HCT116 (cell line): ENCODE results near the gene NKRF. TPM values are rescaled to one million over a fixed set of nuclear protein-coding genes. Genes with fewer than 3 reads are reported as not detected.

Experiments
- ATAC-seq: fragments of 200-7000 bp; cut with Tn5 transposase; 2 replicates; pipeline ENCODE4 v1.9.1; 2020; ENCODE audit warnings: mild to moderate bottlenecking, moderate library complexity
- BruUV-seq: library from RNA; stranded (reverse); fragments of 400-500 nt; replicated peaks from 2 replicates; lab custom pipeline; 2021; lab: Mats Ljungman, UMichigan
- CTCF ChIA-PET: fragments of 300-600 bp; sonication (Branson Sonifier 250); formaldehyde crosslinking; loops from one replicate; lab custom pipeline; 2021; ENCODE audit warnings: antibody characterized with exemption; lab: Charles Lee
- POLR2A ChIA-PET: fragments of 300-600, 350-600 bp; sonication (Branson Sonifier 250); formaldehyde crosslinking; loops from one replicate; lab custom pipeline; 2021; ENCODE audit warnings: antibody characterized with exemption; lab: Charles Lee
- RAD21 ChIA-PET, 2 experiments: fragments of 300-600 bp; sonication (Branson Sonifier 250); formaldehyde crosslinking; loops; one replicate each; lab custom pipeline; 2023; ENCODE audit warnings: low total read pairs in 2 of 2; ENCODE audit not compliant: uncharacterized antibody in 2 of 2, unreplicated experiment in 2 of 2, low non-redundant PET in 1 of 2; lab: Charles Lee
- DNase-seq: peaks from one replicate; pipeline ENCODE4 v3.0.0-alpha.2; 2010; ENCODE audit warnings: low read depth, low spot score
- H2AFZ ChIP-seq: fragments of 200-600 bp; shearing (Covaris generic), sonication (generic); 2 replicates; pipeline ENCODE4 v1.6.1; 2017; ENCODE audit warnings: low read depth, mixed run types, mixed read lengths, antibody characterized with exemption, low read length; ENCODE audit not compliant: poor library complexity, severe bottlenecking
- H3K27ac ChIP-seq: 2 replicates; pipeline ENCODE4 v1.5.1; 2012; ENCODE audit warnings: low read depth, low read length
- H3K27me3 ChIP-seq: fragments of 200-600 bp; sonication (generic); 2 replicates; pipeline ENCODE4 v1.6.1; 2016; ENCODE audit warnings: mixed run types, low read length, mixed read lengths; ENCODE audit not compliant: insufficient read depth
- H3K36me3 ChIP-seq, 2 experiments: fragments of 200-500 bp in 1 of 2; fragments of 200-600 bp in 1 of 2; sonication (Bioruptor generic) in 1 of 2; sonication (generic) in 1 of 2; 2 replicates each; pipeline versions ENCODE4 v1.5.1 to v1.6.1; 2014 to 2016; ENCODE audit warnings: low read length in 2 of 2, inconsistent platforms in 1 of 2, mixed read lengths in 1 of 2, mixed run types in 1 of 2; ENCODE audit not compliant: insufficient read depth in 2 of 2, control insufficient read depth in 1 of 2
- H3K4me1 ChIP-seq, 2 experiments: fragments of 200-600 bp in 1 of 2; sonication (generic) in 1 of 2; 2 replicates each; pipeline versions ENCODE4 v1.5.1 to v1.6.1; 2012 to 2017; ENCODE audit warnings: low read length in 2 of 2, inconsistent platforms in 1 of 2, mild to moderate bottlenecking in 1 of 2, mixed read lengths in 1 of 2, mixed run types in 1 of 2, moderate library complexity in 1 of 2; ENCODE audit not compliant: insufficient read depth in 2 of 2, control insufficient read depth in 1 of 2
- H3K4me2 ChIP-seq: fragments of 200-600 bp; sonication (generic); 2 replicates; pipeline ENCODE4 v1.6.1; 2017; ENCODE audit warnings: mixed run types, low read length, mixed read lengths
- H3K4me3 ChIP-seq, 2 experiments: fragments of 200-600 bp in 1 of 2; sonication (generic) in 1 of 2; replicated peaks in 1 of 2; 2 replicates each; pipeline ENCODE4 v1.5.1; 2011 to 2016; ENCODE audit warnings: low read length in 2 of 2, control low read depth in 1 of 2, low read depth in 1 of 2, mild to moderate bottlenecking in 1 of 2, mixed read lengths in 1 of 2, mixed run types in 1 of 2
- H3K79me2 ChIP-seq: fragments of 200-600 bp; sonication (generic); 2 replicates; pipeline ENCODE4 v1.6.1; 2017; ENCODE audit warnings: mild to moderate bottlenecking, mixed run types, low read length, moderate library complexity, mixed read lengths; ENCODE audit not compliant: insufficient read depth
- H3K9ac ChIP-seq: fragments of 200-600 bp; sonication (generic); 2 replicates; pipeline ENCODE4 v1.6.1; 2016; ENCODE audit warnings: low read length, mixed read lengths
- H3K9me2 ChIP-seq: fragments of 200-600 bp; sonication (generic), shearing (Covaris generic); 2 replicates; pipeline ENCODE4 v1.6.1; 2017; ENCODE audit warnings: mixed run types, mild to moderate bottlenecking, moderate library complexity; ENCODE audit not compliant: insufficient read depth
- H3K9me3 ChIP-seq, 2 experiments: fragments of 200-500 bp in 1 of 2; fragments of 200-600 bp in 1 of 2; sonication (Bioruptor generic) in 1 of 2; sonication (generic) in 1 of 2; 2 replicates each; pipeline ENCODE4 v1.6.1; 2014 to 2017; ENCODE audit warnings: low read length in 2 of 2, mixed read lengths in 2 of 2, inconsistent platforms in 1 of 2, low read depth in 1 of 2, mild to moderate bottlenecking in 1 of 2, mixed run types in 1 of 2, moderate library complexity in 1 of 2; ENCODE audit not compliant: control insufficient read depth in 1 of 2, insufficient read depth in 1 of 2
- H4K20me1 ChIP-seq: fragments of 200-600 bp; sonication (generic), shearing (Covaris generic); 2 replicates; pipeline ENCODE4 v1.6.1; 2017; ENCODE audit warnings: mixed run types, mild to moderate bottlenecking, moderate library complexity; ENCODE audit not compliant: insufficient read depth
- CBX3 ChIP-seq: IDR thresholded peaks from 2 replicates; pipeline ENCODE4 v1.6.1; 2012; ENCODE audit warnings: low read depth
- CEBPB ChIP-seq: IDR thresholded peaks from 2 replicates; pipeline ENCODE4 v1.6.1; 2012; ENCODE audit warnings: low read depth
- EGR1 ChIP-seq: IDR thresholded peaks from 2 replicates; pipeline ENCODE4 v1.6.1; 2012; ENCODE audit warnings: low read depth
- EZH2 ChIP-seq: fragments of 200-600 bp; sonication (generic); IDR thresholded peaks from 2 replicates; pipeline ENCODE4 v1.6.1; 2017; ENCODE audit warnings: antibody characterized with exemption, mixed run types
- EZH2phosphoT487 ChIP-seq: fragments of 200-600 bp; IDR thresholded peaks from 2 replicates; pipeline ENCODE4 v1.6.1; 2018; ENCODE audit warnings: antibody characterized with exemption, borderline replicate concordance
- FOSL1 ChIP-seq: IDR thresholded peaks from 2 replicates; pipeline ENCODE4 v1.6.1; 2012; ENCODE audit warnings: low read depth
- JUND ChIP-seq: IDR thresholded peaks from 2 replicates; pipeline ENCODE4 v1.6.1; 2012
- POLR2AphosphoS5 ChIP-seq: IDR thresholded peaks from 2 replicates; pipeline ENCODE4 v1.6.1; 2011; ENCODE audit warnings: mild to moderate bottlenecking, low read depth, low read length, moderate library complexity
- RAD21 ChIP-seq: IDR thresholded peaks from 2 replicates; pipeline ENCODE4 v1.6.1; 2012; ENCODE audit warnings: low read depth, mild to moderate bottlenecking
- SIN3A ChIP-seq: IDR thresholded peaks from 2 replicates; pipeline ENCODE4 v1.6.1; 2012; ENCODE audit warnings: low read depth
- SP1 ChIP-seq: IDR thresholded peaks from 2 replicates; pipeline ENCODE4 v1.6.1; 2012; ENCODE audit warnings: low read depth
- SRF ChIP-seq: IDR thresholded peaks from 2 replicates; pipeline ENCODE4 v1.6.1; 2012; ENCODE audit warnings: low read depth
- TCF7L2 ChIP-seq: IDR thresholded peaks from 2 replicates; pipeline ENCODE4 v1.7.0; 2011; ENCODE audit warnings: borderline replicate concordance, inconsistent platforms; ENCODE audit not compliant: insufficient read depth, insufficient read length; ENCODE audit errors: extremely low read depth
- YY1 ChIP-seq: IDR thresholded peaks from 2 replicates; pipeline ENCODE4 v1.6.1; 2011; ENCODE audit warnings: low read length, low read depth, moderate library complexity, mild to moderate bottlenecking; ENCODE audit not compliant: insufficient replicate concordance; ENCODE audit errors: extremely low read depth
- ZNF274 ChIP-seq: fragments of 200-500 bp; sonication (Bioruptor generic); IDR thresholded peaks from 2 replicates; pipeline ENCODE4 v1.6.1; 2014; ENCODE audit warnings: mild to moderate bottlenecking, low read depth, low read length, inconsistent platforms
- intact Hi-C: fragments of 100-400 bp; cut with micrococcal nuclease; formaldehyde crosslinking; loops from 2 replicates; pipeline ENCODE4 v1.10.0; 2022
- total RNA-seq: library from RNA; stranded (reverse); gene quantifications from one replicate; pipeline ENCODE4 v1.2.1, GENCODE V29; 2021; ENCODE audit not compliant: unreplicated experiment
- TF ChIP-seq, protein P1 (sequence below): IDR thresholded peaks from 2 replicates; pipeline ENCODE4 v1.6.1; 2012
- TF ChIP-seq, protein P2 (sequence below): IDR thresholded peaks from 2 replicates; pipeline ENCODE4 v1.6.1; 2012; ENCODE audit warnings: low read depth

Gene NKRF
- total RNA-seq, 1 experiment from 2014 or later = 22.8 TPM

DNA sequence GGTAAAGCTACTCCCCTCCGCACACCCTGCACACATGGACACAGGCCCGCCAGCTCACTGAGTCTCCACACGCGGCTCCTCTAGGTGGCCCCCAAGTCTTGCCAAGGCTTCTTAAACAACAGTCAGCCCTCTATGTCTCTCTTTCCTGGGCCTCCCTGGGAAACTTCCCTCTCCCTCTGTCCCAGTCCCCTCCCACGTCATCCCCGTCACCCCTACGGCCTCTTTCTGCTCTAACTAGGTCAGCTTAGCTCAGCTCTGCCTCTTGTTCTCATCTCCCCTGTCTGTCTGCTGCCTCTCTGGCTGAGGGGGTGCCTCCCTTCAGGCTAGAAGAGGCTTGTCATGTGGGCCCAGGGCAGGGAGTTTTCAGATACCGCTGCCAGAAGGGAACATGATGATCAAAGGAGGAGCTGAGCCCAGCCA lies 47.9 kb upstream of the NKRF start:
- H3K27ac ChIP-seq = no peak overlapping the region
- no peaks in the 10 kb centered on the region for H3K27me3 ChIP-seq
- no peaks in the 10 kb centered on the region for H3K79me2 ChIP-seq
- no peaks in the 10 kb centered on the region for H3K36me3 ChIP-seq
- no TSS peak for BruUV-seq
- no peak overlapping the region for H3K9ac ChIP-seq
- H3K4me1 ChIP-seq = peaks cover 17 to 18% of the 10 kb centered on the region in 2 experiments
- ChIA-PET CTCF (no interaction called here), RAD21 (no interaction called here), POLR2A (no interaction called here)
- no peaks in the 10 kb centered on the region for H3K9me3 ChIP-seq
- no peak overlapping the region for H3K4me2 ChIP-seq
- no peak for ATAC-seq
- H4K20me1 ChIP-seq = no peaks in the 10 kb centered on the region
- no peak for DNase-seq
- no peak overlapping the region for H2AFZ ChIP-seq
- no peak overlapping the region for H3K4me3 ChIP-seq
- no peaks in the 10 kb centered on the region for H3K9me2 ChIP-seq
- TF ChIP-seq CBX3 = no peak
- no peak for TF ChIP-seq POLR2AphosphoS5
- TF ChIP-seq RAD21 = peak; percentile 18; the same call in 1 of the 2 replicates
- intact Hi-C loops = no loop called here

DNA sequence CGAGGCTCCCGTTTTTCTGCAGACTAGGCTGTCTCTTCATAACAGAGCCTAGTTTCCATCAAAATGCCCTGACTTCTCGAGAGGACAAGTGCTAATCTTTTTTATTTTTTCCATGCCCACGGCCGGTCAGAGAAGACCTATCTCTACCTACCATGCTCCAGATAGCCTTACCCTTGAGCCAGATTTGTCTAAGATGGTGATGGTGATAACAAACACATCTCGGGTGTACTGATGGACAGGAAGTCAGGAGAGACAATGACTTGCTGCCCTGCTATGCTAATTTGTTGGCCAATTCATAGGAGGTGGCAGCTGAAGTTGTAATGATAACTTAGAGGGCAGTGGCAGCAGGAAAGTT lies 42.2 kb upstream of the NKRF start:
- no peak for TF ChIP-seq SIN3A
- no peak for TF ChIP-seq EZH2
- no peak for TF ChIP-seq FOSL1
- no peak for TF ChIP-seq POLR2AphosphoS5
- no peak for TF ChIP-seq ZNF274
- no peak for TF ChIP-seq JUND
- no peak for TF ChIP-seq EGR1
- no peak for TF ChIP-seq EZH2phosphoT487
- TF ChIP-seq, protein P1, sequence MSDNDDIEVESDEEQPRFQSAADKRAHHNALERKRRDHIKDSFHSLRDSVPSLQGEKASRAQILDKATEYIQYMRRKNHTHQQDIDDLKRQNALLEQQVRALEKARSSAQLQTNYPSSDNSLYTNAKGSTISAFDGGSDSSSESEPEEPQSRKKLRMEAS = no peak
- TF ChIP-seq, protein P2, sequence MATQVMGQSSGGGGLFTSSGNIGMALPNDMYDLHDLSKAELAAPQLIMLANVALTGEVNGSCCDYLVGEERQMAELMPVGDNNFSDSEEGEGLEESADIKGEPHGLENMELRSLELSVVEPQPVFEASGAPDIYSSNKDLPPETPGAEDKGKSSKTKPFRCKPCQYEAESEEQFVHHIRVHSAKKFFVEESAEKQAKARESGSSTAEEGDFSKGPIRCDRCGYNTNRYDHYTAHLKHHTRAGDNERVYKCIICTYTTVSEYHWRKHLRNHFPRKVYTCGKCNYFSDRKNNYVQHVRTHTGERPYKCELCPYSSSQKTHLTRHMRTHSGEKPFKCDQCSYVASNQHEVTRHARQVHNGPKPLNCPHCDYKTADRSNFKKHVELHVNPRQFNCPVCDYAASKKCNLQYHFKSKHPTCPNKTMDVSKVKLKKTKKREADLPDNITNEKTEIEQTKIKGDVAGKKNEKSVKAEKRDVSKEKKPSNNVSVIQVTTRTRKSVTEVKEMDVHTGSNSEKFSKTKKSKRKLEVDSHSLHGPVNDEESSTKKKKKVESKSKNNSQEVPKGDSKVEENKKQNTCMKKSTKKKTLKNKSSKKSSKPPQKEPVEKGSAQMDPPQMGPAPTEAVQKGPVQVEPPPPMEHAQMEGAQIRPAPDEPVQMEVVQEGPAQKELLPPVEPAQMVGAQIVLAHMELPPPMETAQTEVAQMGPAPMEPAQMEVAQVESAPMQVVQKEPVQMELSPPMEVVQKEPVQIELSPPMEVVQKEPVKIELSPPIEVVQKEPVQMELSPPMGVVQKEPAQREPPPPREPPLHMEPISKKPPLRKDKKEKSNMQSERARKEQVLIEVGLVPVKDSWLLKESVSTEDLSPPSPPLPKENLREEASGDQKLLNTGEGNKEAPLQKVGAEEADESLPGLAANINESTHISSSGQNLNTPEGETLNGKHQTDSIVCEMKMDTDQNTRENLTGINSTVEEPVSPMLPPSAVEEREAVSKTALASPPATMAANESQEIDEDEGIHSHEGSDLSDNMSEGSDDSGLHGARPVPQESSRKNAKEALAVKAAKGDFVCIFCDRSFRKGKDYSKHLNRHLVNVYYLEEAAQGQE = no peak
- TF ChIP-seq SP1 = no peak
- no peak for TF ChIP-seq TCF7L2
- TF ChIP-seq CEBPB = no peak
- TF ChIP-seq SRF = no peak
- TF ChIP-seq YY1 = no peak
- BruUV-seq = no TSS peak
- Histone ChIP-seq H3K27ac (no peak overlapping the region), H3K4me2 (no peak overlapping the region), H3K36me3 (no peaks in the 10 kb centered on the region), H4K20me1 (no peaks in the 10 kb centered on the region), H3K9me2 (no peaks in the 10 kb centered on the region), H3K9ac (no peak overlapping the region), H3K4me3 (no peak overlapping the region), H3K4me1 (no peaks in the 10 kb centered on the region), H2AFZ (no peak overlapping the region), H3K27me3 (no peaks in the 10 kb centered on the region), H3K9me3 (no peaks in the 10 kb centered on the region), H3K79me2 (no peaks in the 10 kb centered on the region)
- ChIA-PET CTCF (no interaction called here), RAD21 (no interaction called here), POLR2A (no interaction called here)
- intact Hi-C loops = no loop called here
- ATAC-seq = no peak
- no peak for DNase-seq
